Measurements from ENCODE around the gene PLXNA1.

PLXNA1 gene

GRCh38 chr3:126989316-126990023 lies 6.6 kb downstream of the PLXNA1 start:
- DNase-seq, result no peak

DNA sequence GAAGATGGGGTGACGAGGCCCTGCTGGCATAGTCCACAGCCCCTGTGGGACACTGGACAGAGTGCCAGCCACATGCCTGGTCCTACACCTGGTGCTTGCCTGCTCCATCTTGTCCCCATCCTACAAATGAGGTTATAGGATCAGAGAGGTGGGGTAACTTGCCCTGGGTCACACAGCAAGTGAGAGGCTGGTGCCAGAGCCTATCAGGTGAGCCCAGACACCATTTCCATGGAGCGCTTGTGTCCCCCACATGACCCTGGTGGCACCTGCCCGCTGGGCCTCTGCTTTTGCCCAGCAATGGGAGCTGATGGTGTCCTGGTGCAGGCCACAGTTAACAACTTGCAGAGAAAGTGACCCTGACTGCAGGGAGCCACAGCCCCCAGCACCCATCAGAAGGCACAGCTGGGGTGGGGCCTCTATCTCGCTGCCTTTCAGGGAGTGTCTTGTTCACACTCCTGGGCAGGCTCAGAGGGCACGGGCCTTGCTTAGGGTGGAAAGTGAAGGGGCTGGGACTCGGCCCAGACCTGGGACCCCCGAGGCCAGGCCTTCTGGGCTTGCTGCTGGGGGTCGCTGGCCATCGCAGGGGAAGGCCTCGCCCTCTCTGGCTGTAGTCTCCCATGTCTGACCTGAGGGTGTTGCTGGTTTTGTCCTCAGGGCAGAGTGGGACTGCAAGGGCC lies 7.2 kb downstream of the PLXNA1 start:
- DNase-seq, result no peak

DNA sequence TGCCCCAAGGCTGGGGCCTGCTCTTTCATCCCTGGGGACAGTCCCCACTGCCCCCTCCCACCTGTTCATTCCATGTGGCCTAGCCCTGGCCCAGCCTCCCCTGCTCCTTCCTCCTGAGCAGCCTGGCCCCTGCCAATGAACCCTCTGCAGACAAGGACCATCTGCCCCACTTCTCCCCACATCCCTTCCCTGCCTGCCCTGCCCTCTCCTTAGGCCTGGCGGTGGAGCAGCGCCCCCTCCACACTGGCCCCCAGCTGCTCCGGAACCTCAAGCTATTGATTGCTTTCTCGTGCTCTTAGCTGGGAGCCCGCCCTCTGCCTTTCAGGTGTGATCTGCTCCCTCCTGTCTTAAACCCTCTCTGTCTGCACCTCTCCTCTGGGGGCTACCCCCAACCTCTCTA lies 8.0 kb downstream of the PLXNA1 start:
- no peak for DNase-seq

- DNase-seq, result no peak
These were observed 8.7 kb downstream of the PLXNA1 start for GRCh38 chr3:126991366-126992200.

GRCh38 chr3:126992216-126992615 lies 9.3 kb downstream of the PLXNA1 start:
- no peak for DNase-seq

DNA sequence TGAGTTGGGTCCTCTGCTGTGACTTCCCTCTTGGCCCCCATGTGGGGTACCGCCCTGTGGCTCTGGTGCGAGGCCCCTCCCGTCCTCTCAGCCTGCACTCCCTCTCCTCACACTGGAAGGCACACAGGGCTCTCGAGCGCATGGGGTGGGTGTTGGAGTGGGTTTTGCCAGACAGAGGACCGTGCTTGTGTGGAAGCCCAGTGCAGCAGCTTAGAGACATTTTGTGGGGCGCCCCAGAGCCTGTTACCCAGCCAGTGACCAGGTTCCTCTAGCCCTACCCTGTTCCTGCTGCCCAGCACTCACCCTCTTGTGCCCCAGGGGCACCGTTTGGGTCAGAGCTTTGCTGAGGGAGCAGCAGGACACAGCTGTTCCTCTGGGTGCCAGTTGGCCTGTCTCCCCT lies 9.9 kb downstream of the PLXNA1 start:
- DNase-seq, result no peak

- no peak for DNase-seq
These were observed 10.5 kb downstream of the PLXNA1 start for GRCh38 chr3:126993436-126993835.

- no peak for DNase-seq
These were observed 11.8 kb downstream of the PLXNA1 start for GRCh38 chr3:126994661-126995245.

GRCh38 chr3:126995254-126995780 lies 12.4 kb downstream of the PLXNA1 start:
- no peak for DNase-seq

- DNase-seq, result no peak
These were observed 13.1 kb downstream of the PLXNA1 start for GRCh38 chr3:126995926-126996512.

GRCh38 chr3:126996905-126997304 lies 14.0 kb downstream of the PLXNA1 start:
- DNase-seq, result no peak

GRCh38 chr3:126997455-126998038 lies 14.6 kb downstream of the PLXNA1 start:
- DNase-seq, result no peak

- no peak for DNase-seq
These were observed 15.4 kb downstream of the PLXNA1 start for GRCh38 chr3:126998320-126998719.

- no peak for DNase-seq
These were observed 15.8 kb downstream of the PLXNA1 start for GRCh38 chr3:126998728-126999127.

DNA sequence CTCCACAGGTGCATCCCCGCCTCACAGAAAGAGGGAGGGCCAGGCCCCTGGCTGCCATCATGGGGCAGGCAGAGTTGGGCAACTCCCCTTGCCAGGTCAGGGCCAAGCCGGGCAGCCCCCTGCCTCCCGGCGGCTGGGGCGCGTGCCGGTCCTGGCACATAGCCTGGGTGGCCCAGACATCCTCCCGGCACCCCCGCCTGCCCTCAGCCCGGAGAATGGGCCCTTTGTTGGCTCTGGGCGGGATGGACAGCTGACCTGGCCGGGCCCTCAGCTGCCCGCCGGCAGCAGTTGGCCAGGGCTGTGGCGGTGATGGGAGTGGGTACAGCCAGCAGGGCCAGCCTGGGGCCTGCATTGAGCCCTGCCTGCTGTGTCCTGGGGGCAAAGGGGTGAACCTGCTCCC lies 16.5 kb downstream of the PLXNA1 start:
- no peak for DNase-seq

- DNase-seq, result no peak
These were observed 17.2 kb downstream of the PLXNA1 start for GRCh38 chr3:127000119-127000518.

GRCh38 chr3:127000761-127001160 lies 17.8 kb downstream of the PLXNA1 start:
- DNase-seq, result no peak

- no peak for DNase-seq
These were observed 18.7 kb downstream of the PLXNA1 start for GRCh38 chr3:127001486-127002194.

- DNase-seq, result no peak
These were observed 19.6 kb downstream of the PLXNA1 start for GRCh38 chr3:127002195-127003174.

- no peak for DNase-seq
These were observed 20.2 kb downstream of the PLXNA1 start for GRCh38 chr3:127003175-127003555.
